ENCODE results near the gene FARP1.

FARP1 gene

DNA sequence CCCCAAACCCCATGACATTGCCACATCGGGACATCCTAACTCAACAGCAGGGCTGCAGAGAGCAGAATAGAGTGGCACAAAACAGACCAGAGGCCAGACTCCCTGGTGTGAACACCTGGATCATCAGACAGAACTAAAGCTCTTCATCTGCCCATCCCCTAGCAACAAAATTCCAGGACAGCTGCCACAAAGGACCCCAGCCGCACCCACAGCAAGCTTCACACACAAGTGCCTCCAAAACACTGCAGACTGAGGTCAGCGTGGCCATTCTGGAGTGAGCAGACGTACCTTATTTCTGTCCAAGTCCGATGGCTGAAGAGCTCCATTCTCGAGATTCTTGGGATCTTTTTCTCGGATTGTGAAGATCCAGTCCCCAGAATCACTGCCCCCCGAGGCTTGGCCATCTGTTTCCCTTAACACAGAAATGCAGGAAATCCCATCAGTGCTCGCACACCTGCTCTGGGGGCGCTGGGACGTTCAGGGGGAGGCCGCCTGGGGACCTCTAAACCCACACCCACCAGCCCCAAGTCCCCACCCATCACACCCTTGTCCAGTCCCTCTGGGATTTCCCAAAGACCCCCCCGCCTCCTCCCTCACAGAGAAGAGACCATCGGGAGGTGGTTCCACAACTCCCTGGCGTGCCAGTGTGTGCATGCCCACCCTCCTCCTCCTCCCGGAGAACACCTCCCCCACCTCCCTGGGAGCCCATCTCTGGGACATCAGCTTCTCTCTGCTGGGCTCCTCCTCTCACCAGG lies 318.8 kb downstream of the FARP1 start:
- TF ChIP-seq, protein P1, sequence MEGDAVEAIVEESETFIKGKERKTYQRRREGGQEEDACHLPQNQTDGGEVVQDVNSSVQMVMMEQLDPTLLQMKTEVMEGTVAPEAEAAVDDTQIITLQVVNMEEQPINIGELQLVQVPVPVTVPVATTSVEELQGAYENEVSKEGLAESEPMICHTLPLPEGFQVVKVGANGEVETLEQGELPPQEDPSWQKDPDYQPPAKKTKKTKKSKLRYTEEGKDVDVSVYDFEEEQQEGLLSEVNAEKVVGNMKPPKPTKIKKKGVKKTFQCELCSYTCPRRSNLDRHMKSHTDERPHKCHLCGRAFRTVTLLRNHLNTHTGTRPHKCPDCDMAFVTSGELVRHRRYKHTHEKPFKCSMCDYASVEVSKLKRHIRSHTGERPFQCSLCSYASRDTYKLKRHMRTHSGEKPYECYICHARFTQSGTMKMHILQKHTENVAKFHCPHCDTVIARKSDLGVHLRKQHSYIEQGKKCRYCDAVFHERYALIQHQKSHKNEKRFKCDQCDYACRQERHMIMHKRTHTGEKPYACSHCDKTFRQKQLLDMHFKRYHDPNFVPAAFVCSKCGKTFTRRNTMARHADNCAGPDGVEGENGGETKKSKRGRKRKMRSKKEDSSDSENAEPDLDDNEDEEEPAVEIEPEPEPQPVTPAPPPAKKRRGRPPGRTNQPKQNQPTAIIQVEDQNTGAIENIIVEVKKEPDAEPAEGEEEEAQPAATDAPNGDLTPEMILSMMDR (conservative IDR thresholded peaks at IDR 0.05; ENCODE audit: low read depth), result no peak
- POLR2A ChIA-PET (ENCODE audit: low non-redundant PET), result no interaction called here
- peak overlapping the region; percentile 15 for H3K27ac ChIP-seq
- DNase-seq (ENCODE audit: low spot score), result no peak
- CTCF ChIA-PET, result no interaction called here

DNA sequence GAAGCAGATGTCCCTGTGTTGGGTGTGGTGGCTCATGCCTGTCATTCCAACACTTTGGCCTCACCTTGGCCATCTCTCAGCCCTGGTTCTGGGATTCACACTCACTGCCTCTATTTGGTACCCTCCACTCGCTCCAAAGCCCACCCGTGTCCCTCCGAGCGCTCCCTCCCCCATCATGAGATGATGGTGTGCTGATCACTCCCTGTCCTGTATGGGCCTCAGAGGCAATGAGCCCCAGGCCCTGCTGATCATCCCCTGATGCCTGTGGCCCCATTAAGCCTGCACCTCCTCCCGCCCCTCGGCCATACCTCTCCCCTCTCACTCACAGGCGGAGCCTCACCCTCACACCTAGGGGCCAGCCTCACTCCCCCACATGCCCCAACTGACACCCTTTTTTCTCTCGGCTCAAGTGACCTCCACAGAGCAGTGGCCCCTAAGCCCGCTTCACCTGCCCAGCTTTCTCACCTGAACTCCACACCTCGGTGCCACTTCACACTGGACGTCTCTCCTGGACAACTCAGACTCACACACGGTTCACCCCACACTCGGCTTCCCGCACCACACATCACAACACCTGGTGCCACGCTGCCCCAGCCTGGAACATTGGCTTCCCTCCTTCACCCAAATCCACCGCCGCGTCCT lies 319.5 kb downstream of the FARP1 start:
- ChIA-PET CTCF (no interaction called here), POLR2A (ENCODE audit: low non-redundant PET) (no interaction called here)

DNA sequence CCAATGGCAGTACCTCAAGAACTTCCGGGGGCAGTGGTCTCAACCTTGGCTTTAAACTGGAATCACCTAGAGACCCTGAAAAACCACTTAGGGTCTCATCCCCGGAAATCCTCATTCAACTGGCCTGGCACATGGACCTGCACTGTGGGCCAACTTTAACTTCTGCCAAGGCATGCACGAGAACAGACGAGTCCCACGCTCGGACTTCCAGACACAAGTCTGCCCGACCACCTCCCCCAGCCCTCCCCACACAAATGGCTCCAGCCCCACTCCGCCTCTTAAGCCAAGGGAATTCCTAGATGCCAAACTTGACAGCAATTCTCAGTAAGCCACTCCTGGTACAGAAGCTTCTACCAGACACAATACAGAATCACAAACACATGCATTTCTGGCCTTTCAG lies 320.1 kb downstream of the FARP1 start:
- ChIA-PET CTCF (interaction anchor here (0.7 kb wide), 1 partner anchor 90 kb away, joined by 4 read pairs; no protein-coding TSS in a partner anchor), POLR2A (ENCODE audit: low non-redundant PET) (no interaction called here)
- no peak for DNase-seq (ENCODE audit: low spot score)
- TF ChIP-seq, protein P1 (conservative IDR thresholded peaks at IDR 0.05; ENCODE audit: low read depth), result no peak
- peak overlapping the region; percentile 15 for H3K27ac ChIP-seq

More for the DNA sequence above, 319.5 kb downstream of the FARP1 start:
- H3K27ac ChIP-seq, result peak overlapping the region; percentile 15
- TF ChIP-seq, protein P1 (conservative IDR thresholded peaks at IDR 0.05; ENCODE audit: low read depth), result no peak
- DNase-seq (ENCODE audit: low spot score), result no peak

DNA sequence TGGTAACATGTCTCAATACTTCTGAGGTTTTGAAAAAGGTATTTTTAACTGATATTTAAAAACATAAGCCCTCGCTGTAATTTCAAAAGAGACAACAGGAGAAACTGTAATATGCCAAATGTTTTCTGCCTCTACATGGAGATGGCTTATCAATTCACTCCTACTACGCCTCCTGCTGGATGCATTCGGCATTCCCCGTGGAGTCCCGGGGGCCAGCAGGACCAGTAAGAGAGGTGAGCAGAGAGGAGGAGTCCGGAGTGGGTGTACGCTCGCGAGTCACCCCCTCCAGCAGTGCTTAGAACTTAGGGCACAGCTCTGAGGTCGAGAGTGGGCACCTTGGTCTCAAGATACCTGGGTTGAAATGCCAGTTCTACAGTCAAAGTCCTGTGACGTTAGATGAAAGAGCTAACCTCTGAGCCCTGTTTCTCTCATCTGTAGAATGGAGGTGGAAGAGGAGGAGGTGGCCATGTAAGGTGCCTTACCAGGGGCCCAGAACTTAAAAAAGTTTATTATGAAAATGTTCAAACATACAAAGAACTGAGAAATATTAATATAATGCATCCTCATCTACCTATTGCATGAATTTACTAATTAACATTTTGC lies 323.8 kb downstream of the FARP1 start:
- CTCF ChIA-PET, result interaction anchor here (0.6 to 1.5 kb wide), 3 partner anchors 9 to 76 kb away, joined by 3 to 6 read pairs (median 4); no protein-coding TSS in a partner anchor
- TF ChIP-seq, protein P1 (conservative IDR thresholded peaks at IDR 0.05; ENCODE audit: low read depth), result peak; percentile 31; the same call in 1 of the 2 replicates
- DNase-seq (ENCODE audit: low spot score), result peak; percentile 42
- POLR2A ChIA-PET (ENCODE audit: low non-redundant PET), result no interaction called here
- no peak overlapping the region for H3K27ac ChIP-seq

DNA sequence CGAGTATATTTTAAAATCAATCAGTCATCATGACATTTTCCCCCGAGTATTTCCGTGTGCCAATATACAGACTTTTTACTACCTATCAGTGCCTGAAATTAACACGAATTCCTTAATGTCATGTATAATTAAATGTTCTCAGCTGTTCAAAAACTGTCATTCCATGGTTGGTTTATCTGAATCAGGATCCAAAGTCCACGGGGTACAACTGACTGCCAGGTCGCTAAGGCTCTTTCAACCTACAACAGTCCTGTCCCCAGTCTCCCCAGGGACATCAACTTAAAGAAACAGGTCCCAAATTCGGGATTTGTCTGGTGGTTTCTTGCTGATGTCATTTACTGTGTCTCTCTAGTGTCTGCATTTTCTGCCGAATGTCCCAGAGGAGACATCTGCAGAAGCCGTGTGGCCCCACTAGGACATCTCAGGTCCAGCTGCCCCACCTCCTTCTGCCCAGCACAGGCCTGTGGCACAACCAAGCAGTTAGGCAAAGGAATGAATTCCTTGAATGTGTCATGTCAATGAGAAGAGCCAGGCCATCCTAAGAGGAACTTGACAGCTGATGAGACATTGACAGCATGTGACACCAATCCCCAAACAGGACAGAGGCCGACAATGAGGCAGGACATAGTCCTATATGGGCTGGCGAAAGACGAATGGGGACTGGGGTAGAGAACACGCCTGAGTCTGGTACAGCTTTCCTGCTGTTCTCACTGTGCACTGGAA lies 324.5 kb downstream of the FARP1 start:
- ChIA-PET POLR2A (ENCODE audit: low non-redundant PET) (no interaction called here), CTCF (interaction anchor here (0.6 to 1.5 kb wide), 2 partner anchors 10 to 13 kb away, joined by 4 to 6 read pairs; no protein-coding TSS in a partner anchor)
- TF ChIP-seq, protein P1 (conservative IDR thresholded peaks at IDR 0.05; ENCODE audit: low read depth), result no peak
- DNase-seq (ENCODE audit: low spot score), result no peak
- no peak overlapping the region for H3K27ac ChIP-seq

DNA sequence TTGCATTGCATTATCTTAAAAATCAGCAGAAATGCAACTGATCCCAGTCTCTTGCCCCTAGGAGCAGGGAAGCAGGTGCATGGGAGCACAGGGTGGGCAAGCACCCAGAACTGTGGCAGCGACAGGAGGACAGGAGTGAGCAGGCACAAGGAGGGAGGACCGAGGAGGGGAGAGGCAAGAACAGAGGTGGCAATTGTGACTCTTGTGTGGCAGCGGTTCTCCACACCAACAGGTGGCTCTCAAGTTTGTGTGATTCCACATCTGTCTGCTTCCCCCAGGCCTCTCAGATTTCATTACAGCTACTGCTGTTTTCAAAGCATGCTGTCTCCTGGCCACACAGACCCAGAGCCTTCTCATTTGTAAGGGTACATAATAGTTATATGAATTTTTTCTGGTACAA lies 325.5 kb downstream of the FARP1 start:
- CTCF ChIA-PET, result interaction anchor here (0.7 kb wide), 1 partner anchor 92 kb away, joined by 4 read pairs; no protein-coding TSS in a partner anchor
- POLR2A ChIA-PET (ENCODE audit: low non-redundant PET), result no interaction called here
- no peak for DNase-seq (ENCODE audit: low spot score)
- TF ChIP-seq, protein P1 (conservative IDR thresholded peaks at IDR 0.05; ENCODE audit: low read depth), result no peak
- no peak overlapping the region for H3K27ac ChIP-seq
